Measurements from ENCODE around the gene SETD6. TPM values are rescaled to one million over a fixed set of nuclear protein-coding genes. Genes with fewer than 3 reads are reported as not detected.

SETD6 gene
- total and polyA plus RNA-seq, 2 donors from 2014 or later, result 13.7 to 25.0 TPM

DNA sequence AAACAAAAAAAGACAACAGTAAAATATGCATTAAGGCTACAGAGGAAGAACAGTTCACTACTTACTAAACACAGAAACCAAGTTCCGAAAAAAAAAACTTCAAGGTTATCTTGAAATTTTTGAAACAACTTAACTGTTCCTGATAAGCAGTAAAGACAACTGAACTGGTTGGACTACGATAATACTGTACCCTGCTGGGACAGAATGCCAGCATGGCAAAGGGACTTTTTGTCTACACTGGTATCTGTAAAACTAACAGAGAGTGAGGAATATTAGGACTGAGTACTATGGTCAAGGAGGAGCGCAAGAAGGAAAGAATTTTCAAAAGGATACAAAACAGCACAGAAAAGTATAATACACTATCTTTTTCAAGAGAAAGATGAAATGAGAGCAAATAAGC is 19.8 kb downstream of the SETD6 start:
- Histone ChIP-seq H3K4me1 (ENCODE audit: control insufficient read depth in 2 of 3, insufficient read depth in 2 of 3, low read depth in 1 of 3, low read length in 3 of 3) (no peaks in the 10 kb centered on the region), H3K36me3 (ENCODE audit: control insufficient read depth in 2 of 3, insufficient read depth in 3 of 3, low read length in 3 of 3) (peaks cover 29 to 75% (median 70%) of the 10 kb centered on the region in 3 donors), H3K4me3 (ENCODE audit: low read length in 3 of 3) (no peak overlapping the region), H3K9ac (ENCODE audit: low read length in 3 of 3) (no peak overlapping the region), H3K27me3 (ENCODE audit: control insufficient read depth, insufficient read depth, low read length) (no peaks in the 10 kb centered on the region), H3K9me3 (ENCODE audit: control insufficient read depth in 2 of 3, insufficient read depth in 1 of 3, low read length in 3 of 3) (no peaks in the 10 kb centered on the region), H3K27ac (ENCODE audit: low read depth in 2 of 2, low read length in 2 of 2) (no peak overlapping the region)
- TF ChIP-seq, protein P1, sequence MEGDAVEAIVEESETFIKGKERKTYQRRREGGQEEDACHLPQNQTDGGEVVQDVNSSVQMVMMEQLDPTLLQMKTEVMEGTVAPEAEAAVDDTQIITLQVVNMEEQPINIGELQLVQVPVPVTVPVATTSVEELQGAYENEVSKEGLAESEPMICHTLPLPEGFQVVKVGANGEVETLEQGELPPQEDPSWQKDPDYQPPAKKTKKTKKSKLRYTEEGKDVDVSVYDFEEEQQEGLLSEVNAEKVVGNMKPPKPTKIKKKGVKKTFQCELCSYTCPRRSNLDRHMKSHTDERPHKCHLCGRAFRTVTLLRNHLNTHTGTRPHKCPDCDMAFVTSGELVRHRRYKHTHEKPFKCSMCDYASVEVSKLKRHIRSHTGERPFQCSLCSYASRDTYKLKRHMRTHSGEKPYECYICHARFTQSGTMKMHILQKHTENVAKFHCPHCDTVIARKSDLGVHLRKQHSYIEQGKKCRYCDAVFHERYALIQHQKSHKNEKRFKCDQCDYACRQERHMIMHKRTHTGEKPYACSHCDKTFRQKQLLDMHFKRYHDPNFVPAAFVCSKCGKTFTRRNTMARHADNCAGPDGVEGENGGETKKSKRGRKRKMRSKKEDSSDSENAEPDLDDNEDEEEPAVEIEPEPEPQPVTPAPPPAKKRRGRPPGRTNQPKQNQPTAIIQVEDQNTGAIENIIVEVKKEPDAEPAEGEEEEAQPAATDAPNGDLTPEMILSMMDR (IDR thresholded peaks at IDR 0.05; ENCODE audit: borderline replicate concordance, extremely low read depth, insufficient read depth), result no peak
- intact Hi-C loops (cut with DNase I), result no loop called here
- no peak for FAIRE-seq
- DNase-seq, result no peak

DNA sequence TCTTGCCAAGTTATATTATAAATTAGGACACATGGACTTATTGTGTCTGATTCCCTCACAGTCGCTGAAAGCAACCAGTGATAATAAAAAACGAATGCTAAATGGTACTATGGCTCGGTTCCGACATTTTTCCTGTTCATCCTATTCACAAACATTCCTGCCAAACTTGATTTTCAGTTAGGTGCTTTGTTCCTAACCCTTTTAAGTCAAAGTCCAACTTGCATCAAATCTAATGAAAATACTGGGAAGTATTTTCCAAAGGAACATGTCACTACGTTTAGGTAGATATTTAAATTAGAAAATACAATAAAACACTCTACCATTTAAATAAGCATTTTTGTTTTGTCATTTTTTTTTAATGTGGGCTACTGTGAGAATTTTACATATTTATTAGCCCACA is 21.0 kb downstream of the SETD6 start:
- no peak overlapping the region for H3K9ac ChIP-seq (ENCODE audit: low read length in 3 of 3)
- TF ChIP-seq, protein P1 (IDR thresholded peaks at IDR 0.05; ENCODE audit: borderline replicate concordance, extremely low read depth, insufficient read depth), result no peak
- no peak overlapping the region for H3K27ac ChIP-seq (ENCODE audit: low read depth in 2 of 2, low read length in 2 of 2)
- H3K27me3 ChIP-seq (ENCODE audit: control insufficient read depth, insufficient read depth, low read length), result no peaks in the 10 kb centered on the region
- no peak for FAIRE-seq
- intact Hi-C loops (cut with DNase I), result no loop called here
- H3K36me3 ChIP-seq (ENCODE audit: control insufficient read depth in 2 of 3, insufficient read depth in 3 of 3, low read length in 3 of 3), result peaks cover 28 to 76% (median 70%) of the 10 kb centered on the region in 3 donors
- DNase-seq, result no peak
- no peaks in the 10 kb centered on the region for H3K9me3 ChIP-seq (ENCODE audit: control insufficient read depth in 2 of 3, insufficient read depth in 1 of 3, low read length in 3 of 3)
- H3K4me1 ChIP-seq (ENCODE audit: control insufficient read depth in 2 of 3, insufficient read depth in 2 of 3, low read depth in 1 of 3, low read length in 3 of 3), result no peaks in the 10 kb centered on the region
- no peak overlapping the region for H3K4me3 ChIP-seq (ENCODE audit: low read length in 3 of 3)

DNA sequence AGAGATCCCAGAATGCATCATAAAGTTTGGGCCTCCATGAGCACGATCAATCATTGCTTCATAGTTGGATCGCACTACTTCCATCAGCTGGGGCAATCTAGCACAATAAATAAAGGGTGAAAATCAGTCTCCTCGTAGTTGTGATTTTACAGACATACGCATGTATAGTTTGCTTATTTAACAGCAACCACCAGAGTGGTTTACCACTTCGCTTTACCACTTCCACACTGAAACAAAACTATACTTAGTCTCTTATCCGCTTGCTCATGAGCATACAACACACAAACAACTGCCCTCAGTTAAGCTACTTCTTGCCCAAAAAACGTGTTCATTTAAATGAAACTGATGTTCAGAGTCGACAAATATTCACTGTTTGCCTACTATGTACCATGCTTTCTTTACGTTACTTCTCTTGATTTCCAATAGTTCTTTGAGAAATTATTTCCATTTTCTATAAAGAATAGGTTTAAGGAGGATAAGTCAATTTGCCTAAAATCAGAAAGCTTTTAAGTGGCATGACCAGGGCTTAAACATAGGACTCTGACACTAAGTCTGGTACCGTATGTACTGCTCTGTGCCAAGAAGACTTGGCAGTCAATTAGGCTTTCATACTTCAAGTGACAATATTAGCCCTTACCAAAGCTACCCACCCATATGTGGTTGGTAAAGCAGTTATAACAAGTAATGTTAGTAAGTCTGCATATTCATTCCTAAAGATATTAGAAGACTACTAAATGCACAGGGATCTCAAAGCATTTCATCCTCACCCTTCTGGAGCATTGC is 22.0 kb downstream of the SETD6 start:
- TF ChIP-seq, protein P1 (IDR thresholded peaks at IDR 0.05; ENCODE audit: borderline replicate concordance, extremely low read depth, insufficient read depth), result no peak
- FAIRE-seq, result no peak
- intact Hi-C loops (cut with DNase I), result no loop called here

More for the DNA sequence above, 22.0 kb downstream of the SETD6 start:
- Histone ChIP-seq H3K4me3 (ENCODE audit: low read length in 3 of 3) (no peak overlapping the region), H3K27me3 (ENCODE audit: control insufficient read depth, insufficient read depth, low read length) (no peaks in the 10 kb centered on the region), H3K9ac (ENCODE audit: low read length in 3 of 3) (no peak overlapping the region), H3K9me3 (ENCODE audit: control insufficient read depth in 2 of 3, insufficient read depth in 1 of 3, low read length in 3 of 3) (no peaks in the 10 kb centered on the region), H3K36me3 (ENCODE audit: control insufficient read depth in 2 of 3, insufficient read depth in 3 of 3, low read length in 3 of 3) (peaks cover 31 to 77% (median 68%) of the 10 kb centered on the region in 3 donors), H3K27ac (ENCODE audit: low read depth in 2 of 2, low read length in 2 of 2) (no peak overlapping the region), H3K4me1 (ENCODE audit: control insufficient read depth in 2 of 3, insufficient read depth in 2 of 3, low read depth in 1 of 3, low read length in 3 of 3) (no peaks in the 10 kb centered on the region)
- DNase-seq, result no peak
